ENCODE data around the gene WLS.
"Not testable (repeated sequence)": the region's sequence is repeated elsewhere in the genome, so short reads cannot be mapped to it uniquely, and the experiment has no call there.

Gene WLS

GRCh38 chr1:68164918-68165317 lies 67.4 kb downstream of the WLS start:
- no peak for DNase-seq (ENCODE audit: low spot score)

- DNase-seq (ENCODE audit: low spot score) = no peak
Measured at GRCh38 chr1:68163220-68163619, 69.1 kb downstream of the WLS start.

GRCh38 chr1:68162761-68163160 lies 69.6 kb downstream of the WLS start:
- DNase-seq (ENCODE audit: low spot score) = no peak

- DNase-seq (ENCODE audit: low spot score) = not testable (repeated sequence)
Measured at GRCh38 chr1:68161672-68162071, 70.7 kb downstream of the WLS start.

GRCh38 chr1:68160935-68161334 lies 71.4 kb downstream of the WLS start:
- not testable (repeated sequence) for DNase-seq (ENCODE audit: low spot score)

- DNase-seq (ENCODE audit: low spot score) = no peak
Measured at GRCh38 chr1:68160021-68160420, 72.3 kb downstream of the WLS start.

- DNase-seq (ENCODE audit: low spot score) = no peak
Measured at GRCh38 chr1:68158837-68159236, 73.5 kb downstream of the WLS start.

- no peak for DNase-seq (ENCODE audit: low spot score)
Measured at GRCh38 chr1:68157416-68157815, 74.9 kb downstream of the WLS start.

- no peak for DNase-seq (ENCODE audit: low spot score)
Measured at GRCh38 chr1:68151690-68152089, 80.6 kb downstream of the WLS start.

- no peak for DNase-seq (ENCODE audit: low spot score)
Measured at GRCh38 chr1:68149907-68150306, 82.4 kb downstream of the WLS start.

- DNase-seq (ENCODE audit: low spot score) = no peak
Measured at GRCh38 chr1:68149110-68149798, 83.1 kb downstream of the WLS start.

GRCh38 chr1:68148631-68149030 lies 83.7 kb downstream of the WLS start:
- DNase-seq (ENCODE audit: low spot score) = no peak

- no peak for DNase-seq (ENCODE audit: low spot score)
Measured at GRCh38 chr1:68147534-68148171, 84.7 kb downstream of the WLS start.

GRCh38 chr1:68145418-68146126 lies 86.8 kb downstream of the WLS start:
- DNase-seq (ENCODE audit: low spot score) = no peak

GRCh38 chr1:68144856-68145255 lies 87.5 kb downstream of the WLS start:
- DNase-seq (ENCODE audit: low spot score) = no peak

- no peak for DNase-seq (ENCODE audit: low spot score)
Measured at GRCh38 chr1:68143633-68144032, 88.7 kb downstream of the WLS start.

GRCh38 chr1:68142461-68142860 lies 89.9 kb downstream of the WLS start:
- no peak for DNase-seq (ENCODE audit: low spot score)

GRCh38 chr1:68142036-68142435 lies 90.3 kb downstream of the WLS start:
- no peak for DNase-seq (ENCODE audit: low spot score)

GRCh38 chr1:68141071-68142021 lies 91.0 kb downstream of the WLS start:
- DNase-seq (ENCODE audit: low spot score) = no peak

GRCh38 chr1:68140536-68140935 lies 91.8 kb downstream of the WLS start:
- no peak for DNase-seq (ENCODE audit: low spot score)

- no peak for DNase-seq (ENCODE audit: low spot score)
Measured at GRCh38 chr1:68136187-68136586, 96.1 kb downstream of the WLS start.
